Activated CD8-positive, alpha-beta memory T cell treated with anti-CD3 and anti-CD28 coated beads for 24 hours (primary cell): ENCODE results near the gene RGS7.
"Not testable (repeated sequence)": the region's sequence is repeated elsewhere in the genome, so short reads cannot be mapped to it uniquely, and the experiment has no call there.

Source experiments
- DNase-seq: peaks from one replicate; pipeline ENCODE4 v3.0.0-alpha.2; 2020

RGS7 gene

GRCh38 chr1:241331328-241332036 lies 25.5 kb downstream of the RGS7 start:
- no peak for DNase-seq

- DNase-seq = no peak
These were observed 26.2 kb downstream of the RGS7 start for GRCh38 chr1:241330619-241331327.

GRCh38 chr1:241325456-241325855 lies 31.5 kb downstream of the RGS7 start:
- no peak for DNase-seq

GRCh38 chr1:241323514-241324195 lies 33.4 kb downstream of the RGS7 start:
- DNase-seq = no peak

- no peak for DNase-seq
These were observed 39.3 kb downstream of the RGS7 start for GRCh38 chr1:241317676-241318075.

- DNase-seq = no peak
These were observed 40.6 kb downstream of the RGS7 start for GRCh38 chr1:241316372-241316771.

- DNase-seq = no peak
These were observed 45.8 kb downstream of the RGS7 start for GRCh38 chr1:241311056-241311746.

- DNase-seq = no peak
These were observed 46.6 kb downstream of the RGS7 start for GRCh38 chr1:241310451-241310850.

GRCh38 chr1:241309651-241310050 lies 47.4 kb downstream of the RGS7 start:
- no peak for DNase-seq

- DNase-seq = no peak
These were observed 48.5 kb downstream of the RGS7 start for GRCh38 chr1:241308471-241308870.

- no peak for DNase-seq
These were observed 49.0 kb downstream of the RGS7 start for GRCh38 chr1:241308011-241308410.

- DNase-seq = no peak
These were observed 50.7 kb downstream of the RGS7 start for GRCh38 chr1:241306125-241306790.

- DNase-seq = not testable (repeated sequence)
These were observed 55.0 kb downstream of the RGS7 start for GRCh38 chr1:241302024-241302423.

GRCh38 chr1:241299347-241299746 lies 57.7 kb downstream of the RGS7 start:
- no peak for DNase-seq

- no peak for DNase-seq
These were observed 64.0 kb downstream of the RGS7 start for GRCh38 chr1:241292973-241293372.

- DNase-seq = not testable (repeated sequence)
These were observed 65.5 kb downstream of the RGS7 start for GRCh38 chr1:241291548-241291947.

GRCh38 chr1:241286486-241286885 lies 70.5 kb downstream of the RGS7 start:
- no peak for DNase-seq

- DNase-seq = no peak
These were observed 80.6 kb downstream of the RGS7 start for GRCh38 chr1:241276391-241276790.

- no peak for DNase-seq
These were observed 81.0 kb downstream of the RGS7 start for GRCh38 chr1:241275981-241276380.

- DNase-seq = no peak
These were observed 81.8 kb downstream of the RGS7 start for GRCh38 chr1:241275226-241275625.

- DNase-seq = no peak
These were observed 82.3 kb downstream of the RGS7 start for GRCh38 chr1:241274693-241275092.

GRCh38 chr1:241272828-241273227 lies 84.2 kb downstream of the RGS7 start:
- no peak for DNase-seq

GRCh38 chr1:241271427-241271826 lies 85.6 kb downstream of the RGS7 start:
- DNase-seq = no peak
